Measurements from ENCODE around the gene MTA1. TPM values are rescaled to one million over a fixed set of nuclear protein-coding genes. Genes with fewer than 3 reads are reported as not detected.

Gene MTA1
- total RNA-seq, 6 donors from 2014 or later = 64.8 to 315 (median 94.9) TPM

- Histone ChIP-seq H3K9me3 (no peaks in the 10 kb centered on the region), H3K4me1 (peaks cover 0 to 9% (median 3%) of the 10 kb centered on the region in 4 donors), H3K36me3 (peaks cover 6 to 74% (median 59%) of the 10 kb centered on the region in 4 donors), H3K27me3 (no peaks in the 10 kb centered on the region), H3K4me3 (no peak overlapping the region), H3K27ac (no peak overlapping the region)
- 96% methylated on average over 9 to 28 of the region's 29 CpGs for WGBS, 2 donors
- ATAC-seq (ENCODE audit: low FRiP score in 2 of 2) = no peak
- DNase-seq = peak in 1 of 2 donors; percentile 70
- no peak for TF ChIP-seq POLR2AphosphoS5 (IDR thresholded peaks at IDR 0.05)
Observed at GRCh38 chr14:105384605-105385321, 34.9 kb upstream of the MTA1 start.

DNA sequence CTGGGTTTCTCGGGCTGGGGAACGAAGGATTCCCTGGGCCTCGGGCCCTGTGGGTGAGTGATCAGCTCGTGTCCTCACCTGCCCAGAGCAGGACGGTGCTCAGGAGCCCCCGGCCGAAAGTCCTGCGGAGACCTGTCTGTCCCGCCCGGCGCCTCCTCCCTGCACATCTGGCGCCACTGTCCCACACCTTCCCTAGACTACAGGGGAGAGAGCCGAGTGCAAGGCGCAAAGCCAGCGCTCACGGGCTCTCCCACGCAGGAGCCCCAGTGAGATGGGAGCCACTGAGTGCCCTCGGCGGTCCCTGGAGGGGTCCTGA is 34.3 kb upstream of the MTA1 start:
- no peaks in the 10 kb centered on the region for H3K27me3 ChIP-seq
- no peaks in the 10 kb centered on the region for H3K9me3 ChIP-seq
- TF ChIP-seq POLR2A (IDR thresholded peaks at IDR 0.05) = no peak
- no peak for TF ChIP-seq CTCF (IDR thresholded peaks at IDR 0.05)
- no peak for TF ChIP-seq POLR2AphosphoS5 (IDR thresholded peaks at IDR 0.05)
- TF ChIP-seq EP300 (IDR thresholded peaks at IDR 0.05) = no peak
- DNase-seq (peak; percentile 18 to 78), ATAC-seq (ENCODE audit: low FRiP score in 2 of 2) (no peak)
- H3K4me1 ChIP-seq = peaks cover 0 to 14% (median 6%) of the 10 kb centered on the region in 4 donors
- peaks cover 6 to 68% (median 57%) of the 10 kb centered on the region in 4 donors for H3K36me3 ChIP-seq
- WGBS, 2 donors = 96% methylated on average over 5 to 19 of the region's 19 CpGs
- H3K27ac ChIP-seq = no peak overlapping the region
- H3K4me3 ChIP-seq = no peak overlapping the region

DNA sequence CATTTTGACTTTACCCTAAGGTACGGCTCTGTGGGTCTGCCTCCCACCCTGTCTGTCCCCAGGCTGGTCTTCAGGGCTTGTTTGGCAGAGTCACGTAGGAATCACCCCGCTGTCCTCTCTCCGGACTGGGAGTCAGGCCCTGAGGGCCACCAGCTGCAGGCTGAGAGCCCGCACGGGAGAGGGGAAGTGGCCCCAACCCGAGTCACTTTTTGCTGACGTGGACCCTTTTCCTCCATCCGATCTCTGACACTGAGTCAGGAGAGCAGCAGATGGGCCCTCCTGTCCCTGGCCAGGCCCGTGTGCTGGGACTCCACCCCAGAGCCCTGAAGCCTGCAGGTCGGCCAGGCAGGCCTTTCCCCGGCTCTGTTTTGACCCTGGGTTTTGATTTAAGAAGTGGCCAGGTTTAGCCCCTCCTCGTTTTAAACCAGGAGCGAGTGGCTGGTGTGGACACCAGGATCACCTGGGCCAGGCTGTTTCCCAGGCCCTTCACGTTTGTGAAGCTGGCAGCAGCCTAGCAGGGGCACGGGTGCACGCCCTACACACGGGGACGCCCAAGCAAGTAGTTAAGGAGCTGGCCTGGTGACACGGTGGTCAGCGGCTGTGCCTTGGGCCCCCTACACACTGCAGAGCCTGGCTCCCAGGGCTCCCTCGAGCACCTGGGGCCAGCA is 33.8 kb upstream of the MTA1 start:
- DNase-seq (peak; percentile 19 to 56), ATAC-seq (ENCODE audit: low FRiP score in 2 of 2) (peak in 1 of 2 donors; percentile 6)
- WGBS, 2 donors = 84 to 89% methylated on average over 8 to 21 of the region's 22 CpGs
- Histone ChIP-seq H3K27me3 (no peaks in the 10 kb centered on the region), H3K36me3 (peaks cover 6 to 67% (median 54%) of the 10 kb centered on the region in 4 donors), H3K4me3 (no peak overlapping the region), H3K9me3 (no peaks in the 10 kb centered on the region), H3K27ac (no peak overlapping the region), H3K4me1 (peaks cover 0 to 19% (median 10%) of the 10 kb centered on the region in 4 donors)
- TF ChIP-seq CTCF (IDR thresholded peaks at IDR 0.05) = no peak
- TF ChIP-seq EP300 (IDR thresholded peaks at IDR 0.05) = no peak
- no peak for TF ChIP-seq POLR2AphosphoS5 (IDR thresholded peaks at IDR 0.05)
- no peak for TF ChIP-seq POLR2A (IDR thresholded peaks at IDR 0.05)

- Histone ChIP-seq H3K27ac (no peak overlapping the region), H3K36me3 (peaks cover 6 to 64% (median 50%) of the 10 kb centered on the region in 4 donors), H3K4me3 (no peak overlapping the region), H3K27me3 (no peaks in the 10 kb centered on the region), H3K4me1 (peaks cover 0 to 20% (median 10%) of the 10 kb centered on the region in 4 donors), H3K9me3 (no peaks in the 10 kb centered on the region)
- WGBS, 2 donors = 95% methylated on average over 8 to 27 of the region's 33 CpGs
- peak; percentile 16 to 81 for DNase-seq
- no peak for ATAC-seq (ENCODE audit: low FRiP score in 2 of 2)
- TF ChIP-seq POLR2A (IDR thresholded peaks at IDR 0.05) = no peak
- no peak for TF ChIP-seq EP300 (IDR thresholded peaks at IDR 0.05)
- no peak for TF ChIP-seq CTCF (IDR thresholded peaks at IDR 0.05)
- no peak for TF ChIP-seq POLR2AphosphoS5 (IDR thresholded peaks at IDR 0.05)
Observed at GRCh38 chr14:105386581-105387529, 32.8 kb upstream of the MTA1 start.

DNA sequence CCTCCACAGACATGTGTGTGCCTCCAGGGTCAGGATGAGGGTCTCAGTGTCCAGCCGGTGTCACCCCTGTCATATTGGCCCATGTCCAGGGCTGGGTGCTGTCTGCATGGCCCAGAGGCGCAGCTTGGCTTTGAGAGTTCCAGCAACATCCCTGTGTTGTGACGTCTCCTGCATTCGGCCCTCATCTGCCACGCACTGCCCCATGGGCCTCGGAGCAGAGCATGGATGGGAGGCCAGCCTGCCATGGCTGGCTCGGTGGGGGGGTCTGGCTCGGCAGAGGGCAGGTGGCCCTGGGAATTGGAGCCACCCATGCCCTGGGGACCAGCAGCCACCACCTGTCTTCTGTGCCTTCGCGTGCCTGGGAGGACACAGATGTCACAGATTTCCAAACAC is 32.1 kb upstream of the MTA1 start:
- DNase-seq = peak in 1 of 2 donors; percentile 62
- Histone ChIP-seq H3K27me3 (no peaks in the 10 kb centered on the region), H3K36me3 (peaks cover 6 to 57% (median 44%) of the 10 kb centered on the region in 4 donors), H3K4me1 (peaks cover 0 to 20% (median 10%) of the 10 kb centered on the region in 4 donors), H3K27ac (no peak overlapping the region), H3K4me3 (no peak overlapping the region), H3K9me3 (no peaks in the 10 kb centered on the region)
- WGBS, 2 donors = 95 to 98% methylated on average over 6 to 10 of the region's 10 CpGs
- ATAC-seq (ENCODE audit: low FRiP score in 2 of 2) = no peak
- TF ChIP-seq POLR2A (IDR thresholded peaks at IDR 0.05) = no peak
- no peak for TF ChIP-seq CTCF (IDR thresholded peaks at IDR 0.05)
- TF ChIP-seq POLR2AphosphoS5 (IDR thresholded peaks at IDR 0.05) = no peak
- no peak for TF ChIP-seq EP300 (IDR thresholded peaks at IDR 0.05)

Measured in upper lobe of left lung (tissue), 6 donors.